ENCODE results near the gene MARCHF10.
"Not testable (repeated sequence)": the region's sequence is repeated elsewhere in the genome, so short reads cannot be mapped to it uniquely, and the experiment has no call there.

The MARCHF10 gene

DNA sequence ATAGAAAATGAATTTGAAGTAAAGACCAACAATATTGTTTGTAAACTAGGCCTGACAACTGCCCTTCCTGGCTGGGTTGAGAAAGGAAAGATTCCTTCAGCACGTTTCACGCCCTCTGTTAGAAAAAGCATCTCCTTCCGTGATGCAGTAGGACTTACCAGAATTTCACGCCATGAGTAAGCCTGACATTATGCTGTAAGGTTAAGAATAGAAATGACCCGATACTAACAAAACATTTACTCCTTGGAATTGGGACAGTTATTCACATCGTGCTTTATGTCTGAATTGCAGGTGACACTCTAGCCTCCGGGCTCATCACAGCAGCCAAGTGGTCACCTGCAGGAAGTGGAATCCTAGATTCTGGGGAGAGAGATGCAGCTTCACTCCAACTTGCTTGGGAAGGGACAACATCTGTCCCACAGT lies 17.5 kb downstream of the MARCHF10 start:
- DNase-seq (ENCODE audit: low read depth in 2 of 2): no peak

DNA sequence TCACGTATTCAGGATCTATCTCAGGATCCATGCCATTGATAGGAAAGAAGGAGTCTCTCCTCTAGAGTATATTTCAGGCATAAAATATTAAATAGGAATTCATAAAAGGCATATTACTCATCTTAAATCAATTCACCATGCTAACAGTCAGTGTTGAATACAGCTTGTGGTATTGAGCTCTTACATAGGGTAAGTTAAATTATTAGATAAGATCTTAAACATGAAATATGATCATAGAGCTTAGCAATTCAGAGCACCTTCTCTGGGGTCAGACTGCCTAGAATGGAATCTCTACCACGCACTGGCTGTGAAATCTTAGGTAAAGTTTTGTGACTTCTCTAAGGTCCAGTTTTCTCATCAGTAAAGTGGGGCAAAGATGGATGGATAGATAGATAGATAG lies 20.7 kb downstream of the MARCHF10 start:
- DNase-seq (ENCODE audit: low read depth in 2 of 2): no peak

DNA sequence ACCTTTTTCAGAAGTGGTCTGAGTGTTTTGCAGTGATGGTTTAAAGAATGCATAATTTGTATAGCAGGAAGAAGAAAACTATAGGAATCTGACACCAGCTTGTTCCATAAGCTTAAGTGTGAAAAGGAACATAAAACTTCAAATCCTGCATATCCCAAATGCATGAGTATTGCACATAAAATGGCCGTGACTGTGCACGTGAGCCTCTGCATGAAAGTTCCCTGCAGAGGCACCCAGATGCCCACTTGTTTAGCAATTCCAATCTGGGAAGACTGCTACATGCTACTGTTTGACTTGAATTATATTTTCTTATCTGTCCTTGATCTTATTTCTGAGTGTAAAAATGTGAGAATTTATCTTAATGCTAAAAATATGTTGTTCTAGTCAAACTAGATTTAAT lies 21.5 kb downstream of the MARCHF10 start:
- DNase-seq (ENCODE audit: low read depth in 2 of 2): no peak

DNA sequence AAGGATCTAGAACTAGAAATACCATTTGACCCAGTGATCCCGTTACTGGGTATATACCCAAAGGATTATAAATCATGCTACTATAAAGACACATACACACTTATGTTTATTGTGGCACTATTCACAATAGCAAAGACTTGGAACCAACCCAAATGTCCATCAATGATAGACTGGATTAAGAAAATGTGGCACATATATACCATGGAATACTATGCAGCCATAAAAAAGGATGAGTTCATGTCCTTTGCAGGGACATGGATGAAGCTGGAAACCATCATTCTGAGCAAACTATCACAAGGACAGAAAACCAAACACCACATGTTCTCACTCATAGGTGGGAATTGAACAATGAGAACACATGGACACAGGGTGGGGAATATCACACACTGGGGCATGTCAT lies 22.1 kb downstream of the MARCHF10 start:
- not testable (repeated sequence) for DNase-seq (ENCODE audit: low read depth in 2 of 2)

DNA sequence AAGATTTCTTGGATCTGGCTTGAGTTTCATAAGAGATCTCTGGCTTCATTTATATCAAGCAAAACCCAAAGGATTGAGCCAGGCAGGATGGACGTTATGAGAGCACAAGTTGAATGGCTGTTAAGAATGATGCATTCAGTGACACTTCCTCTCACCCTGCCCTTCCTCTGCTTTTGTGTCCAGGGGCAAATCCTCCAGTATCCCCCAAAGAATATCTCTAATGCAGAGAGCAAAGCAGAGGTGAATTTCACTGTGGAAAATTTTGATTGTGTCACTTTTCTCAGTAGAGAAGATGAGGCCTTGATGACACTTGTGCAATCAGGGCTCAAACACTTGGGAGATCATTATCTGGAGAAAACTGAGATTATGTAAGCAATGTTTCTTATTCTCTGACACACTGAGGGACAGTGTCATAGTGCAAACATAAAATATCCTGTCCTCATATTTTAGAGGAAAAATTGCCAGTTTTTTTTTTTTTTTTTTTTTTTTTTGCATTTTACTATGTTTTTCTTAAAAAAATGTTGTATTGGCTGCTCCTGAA lies 25.3 kb downstream of the MARCHF10 start:
- no peak for DNase-seq (ENCODE audit: low read depth in 2 of 2)

DNA sequence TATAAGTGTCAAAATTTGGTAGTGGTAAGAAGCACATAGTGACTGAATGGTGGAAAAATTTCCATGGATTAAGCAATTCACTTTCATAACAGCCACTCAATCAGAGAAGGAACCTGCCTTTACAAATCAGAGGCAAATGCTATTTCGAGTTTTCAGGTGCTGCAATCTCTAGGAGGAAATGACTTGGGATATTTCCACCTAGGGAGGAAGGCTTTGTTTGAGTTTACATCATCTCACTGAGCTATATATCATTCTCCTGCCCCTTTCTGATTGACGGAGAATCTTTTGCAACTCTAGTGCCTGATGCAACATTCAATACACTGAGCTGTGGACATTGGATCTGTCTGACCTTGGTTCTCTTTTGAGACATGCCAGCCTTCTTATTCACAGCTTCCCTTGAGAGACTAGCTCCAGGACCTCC lies 26.3 kb downstream of the MARCHF10 start:
- no peak for DNase-seq (ENCODE audit: low read depth in 2 of 2)

DNA sequence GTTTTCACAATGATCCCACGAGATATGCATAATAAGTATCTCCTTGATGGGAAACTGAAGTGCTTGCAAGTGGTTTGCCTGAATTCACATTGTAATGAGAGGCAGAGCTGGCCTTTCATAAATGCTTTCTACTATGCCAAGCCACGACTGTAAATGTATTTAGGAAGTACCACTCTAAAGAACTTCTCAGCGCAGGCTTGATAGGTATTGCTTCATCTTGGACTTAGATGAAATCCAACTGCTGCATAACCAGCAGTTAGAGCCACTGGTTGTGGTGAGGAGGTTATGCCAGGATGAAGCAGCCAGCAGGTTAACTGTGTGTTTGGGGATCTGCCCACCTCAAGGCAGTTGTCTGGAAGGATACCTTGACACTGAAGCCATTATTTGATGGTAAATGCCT lies 26.8 kb downstream of the MARCHF10 start:
- DNase-seq (ENCODE audit: low read depth in 2 of 2): no peak

DNA sequence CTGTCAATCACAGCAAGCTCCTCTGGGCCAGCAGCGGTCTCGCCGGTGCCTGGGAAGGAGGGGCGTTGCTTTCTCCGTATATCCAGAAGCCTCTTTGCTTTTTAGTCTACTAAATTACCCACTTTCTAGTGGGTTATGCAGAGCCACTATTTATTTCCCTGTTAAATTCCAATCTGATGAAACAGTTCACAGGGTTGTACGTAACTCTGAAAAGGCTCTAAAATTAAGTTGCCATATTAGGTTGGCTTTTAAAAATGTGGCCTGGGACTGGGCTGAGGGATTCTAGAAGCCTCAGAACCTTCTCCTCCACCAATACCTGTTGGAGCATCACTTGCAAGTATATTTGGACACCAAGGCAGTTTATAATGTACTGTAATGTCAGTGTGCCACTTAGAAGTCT lies 27.2 kb downstream of the MARCHF10 start:
- no peak for DNase-seq (ENCODE audit: low read depth in 2 of 2)

DNA sequence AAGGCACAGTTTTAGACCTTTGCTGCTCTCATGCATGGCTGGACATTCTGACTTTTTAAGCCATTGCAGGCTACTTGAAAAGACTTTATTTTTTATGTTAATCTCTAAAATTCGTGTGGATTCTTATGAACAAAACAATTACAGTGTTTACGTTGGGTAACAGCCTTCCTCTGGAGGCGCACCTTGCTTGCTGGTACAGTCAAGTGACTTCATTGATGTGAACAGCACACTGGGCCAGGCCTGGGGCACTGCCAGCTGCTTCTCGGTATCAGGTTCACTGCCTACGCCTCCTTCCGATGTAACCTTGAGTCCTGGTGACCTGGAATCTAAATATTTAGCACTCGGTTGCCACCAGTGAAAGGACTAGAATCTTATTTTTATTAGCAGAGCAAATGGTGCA lies 27.8 kb downstream of the MARCHF10 start:
- no peak for DNase-seq (ENCODE audit: low read depth in 2 of 2)

DNA sequence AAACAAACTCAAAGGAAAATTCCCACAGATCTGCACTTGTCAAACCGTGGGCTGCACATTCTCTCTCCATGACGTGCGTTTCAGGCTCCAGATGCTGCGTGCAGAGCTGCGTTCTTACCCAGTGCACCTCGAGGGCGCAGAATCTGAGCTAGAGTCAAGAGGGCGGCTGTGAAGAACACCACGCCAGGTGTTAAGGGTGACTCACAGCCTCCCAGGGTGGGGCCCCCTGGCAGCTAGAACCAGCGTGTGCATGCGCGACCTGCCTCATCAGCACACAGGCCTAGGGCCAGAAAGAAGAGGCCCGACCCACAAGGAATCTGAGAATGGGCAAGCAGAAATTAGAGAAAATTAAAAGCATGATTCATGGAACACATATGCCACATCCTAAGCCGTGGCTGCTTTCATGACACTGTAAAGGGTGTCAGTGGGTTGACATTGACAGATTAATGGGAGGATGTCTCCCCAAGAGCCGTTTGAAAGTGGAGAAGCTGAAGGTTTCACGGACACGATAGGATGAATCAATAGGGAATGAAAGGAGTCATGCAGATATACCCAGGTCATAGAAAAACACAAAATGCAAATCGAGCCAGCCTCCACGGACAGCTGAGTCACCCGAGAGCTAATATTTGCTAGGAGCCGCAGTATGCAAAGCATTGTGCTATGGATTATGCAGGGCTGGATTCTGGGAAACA lies 29.0 kb downstream of the MARCHF10 start:
- no peak for DNase-seq (ENCODE audit: low read depth in 2 of 2)

DNA sequence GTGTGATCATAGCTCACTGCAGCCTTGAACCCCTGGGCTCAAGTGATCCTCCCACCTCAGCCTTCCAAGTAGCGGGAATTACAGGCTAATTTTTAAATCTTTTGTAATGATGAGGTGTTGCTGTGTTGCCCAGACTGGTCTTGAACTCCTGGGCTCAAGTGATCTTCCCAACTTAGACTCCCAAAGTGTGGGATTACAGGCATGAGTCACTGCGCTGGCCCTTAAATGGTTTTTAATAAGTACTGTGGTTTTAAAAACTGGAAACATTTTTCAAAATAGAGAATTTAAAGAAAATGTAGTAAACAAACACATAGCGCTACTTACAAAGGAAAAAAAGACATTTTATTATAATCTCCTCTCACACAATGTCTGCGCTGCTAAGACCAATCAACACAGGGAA lies 32.2 kb downstream of the MARCHF10 start:
- DNase-seq (ENCODE audit: low read depth in 2 of 2): no peak

DNA sequence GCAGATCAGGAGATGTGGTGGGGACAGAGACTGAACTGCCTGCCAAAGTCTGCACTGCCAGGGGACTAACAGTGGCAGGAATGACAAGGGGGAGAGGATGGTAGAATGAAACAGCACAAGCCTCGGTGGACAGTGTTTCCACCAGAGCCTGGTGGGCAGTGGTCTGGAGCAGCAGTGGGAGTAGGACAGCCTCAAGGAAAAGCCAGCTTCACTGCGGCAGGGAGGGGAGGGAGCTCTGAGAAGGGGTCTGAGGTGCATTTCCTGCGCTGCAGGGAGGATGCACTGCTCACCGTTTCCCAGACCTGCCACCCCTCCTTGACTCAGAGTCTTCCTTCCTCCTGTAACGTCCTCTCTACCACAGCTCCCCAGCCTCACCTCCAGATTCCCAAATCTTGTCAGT lies 33.8 kb downstream of the MARCHF10 start:
- no peak for DNase-seq (ENCODE audit: low read depth in 2 of 2)

DNA sequence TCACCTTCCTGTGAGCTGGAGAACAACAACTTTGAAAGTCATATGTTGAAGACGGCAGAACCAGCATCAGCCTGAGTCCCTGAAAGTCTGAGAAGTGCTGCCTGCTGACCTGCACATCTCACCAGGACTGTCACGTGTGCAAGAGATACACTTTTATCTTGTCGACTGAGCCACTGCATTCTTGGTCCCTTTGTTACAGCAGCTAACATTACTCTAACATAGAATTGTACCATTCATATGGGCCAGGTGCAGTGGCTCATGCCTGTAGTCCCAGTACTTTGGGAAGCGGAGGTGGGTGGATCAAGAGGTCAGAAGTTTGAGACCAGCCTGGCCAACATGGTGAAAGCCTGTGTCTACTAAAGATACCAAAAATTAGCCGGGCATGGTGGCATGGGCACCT lies 40.1 kb downstream of the MARCHF10 start:
- no peak for DNase-seq (ENCODE audit: low read depth in 2 of 2)

DNA sequence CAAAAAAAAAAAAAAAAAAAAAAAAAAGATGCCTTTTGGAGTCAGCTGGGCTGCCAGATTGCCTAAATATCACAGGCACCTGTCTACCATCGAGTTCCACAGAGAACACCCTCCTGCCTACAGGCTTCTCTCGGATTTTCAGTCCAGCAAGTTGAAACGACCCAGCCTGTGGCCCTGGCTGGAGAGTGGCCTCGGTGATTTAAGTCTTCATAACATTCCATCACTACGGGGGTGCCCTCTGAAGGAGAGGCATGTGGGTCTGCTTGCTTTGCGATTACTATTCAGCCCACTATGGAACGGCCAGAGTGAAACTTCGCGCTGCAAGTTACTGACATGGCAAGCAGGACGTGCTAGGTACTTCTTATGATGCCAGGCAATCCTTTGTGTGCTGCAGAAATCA lies 42.8 kb downstream of the MARCHF10 start:
- DNase-seq (ENCODE audit: low read depth in 2 of 2): no peak

DNA sequence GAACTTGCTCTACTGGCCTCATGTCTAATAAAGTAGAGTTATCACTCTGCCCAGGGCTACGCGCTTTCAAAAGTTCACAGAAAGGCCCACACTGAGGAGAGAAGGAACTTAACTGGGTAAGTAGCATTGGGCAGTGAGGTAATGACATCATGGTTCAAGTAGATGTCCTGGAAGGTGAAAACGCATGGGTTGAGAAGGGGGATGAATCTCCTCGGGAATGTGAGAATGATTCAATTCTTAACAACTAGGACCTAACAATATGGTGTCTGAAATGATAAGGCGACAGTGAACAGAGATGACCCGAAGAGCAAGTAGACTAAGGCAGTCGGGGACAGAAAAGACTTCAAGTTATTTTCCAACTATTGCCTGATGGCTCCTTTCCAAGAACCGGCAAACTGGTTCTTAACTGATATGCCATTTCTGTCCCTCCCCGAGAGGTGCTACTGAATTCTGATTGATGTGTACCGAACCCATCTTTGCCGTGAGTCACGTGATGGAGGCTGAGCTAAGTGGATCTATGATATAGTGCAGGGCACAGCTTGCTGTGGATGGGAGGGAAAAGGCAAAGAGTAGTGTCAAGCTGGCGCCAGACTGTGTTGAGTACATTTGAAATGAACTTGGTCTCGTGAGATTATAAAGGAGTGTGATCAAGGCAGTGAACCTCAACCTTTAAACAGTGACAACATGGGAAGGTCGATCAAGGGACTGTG lies 44.1 kb downstream of the MARCHF10 start:
- DNase-seq (ENCODE audit: low read depth in 2 of 2): no peak

DNA sequence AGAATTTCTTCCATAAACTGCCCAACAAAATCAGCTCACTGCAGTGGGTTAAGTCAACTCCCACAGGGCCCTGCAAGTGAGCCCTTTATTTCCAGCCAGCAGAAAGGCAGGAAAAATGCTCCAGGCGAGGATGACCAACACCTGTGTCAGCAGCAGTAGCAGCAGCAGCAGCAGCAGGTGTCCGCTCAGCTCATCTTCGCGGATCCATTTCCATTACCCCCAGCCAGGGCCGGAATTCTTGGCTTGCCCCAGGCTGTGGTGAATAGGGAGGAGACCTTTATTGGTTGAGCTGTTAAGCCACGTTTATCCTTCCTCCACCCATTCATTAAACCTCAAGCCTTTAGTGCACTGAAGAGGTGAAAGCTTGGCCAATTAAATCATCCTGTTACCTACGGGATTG lies 46.2 kb downstream of the MARCHF10 start:
- DNase-seq (ENCODE audit: low read depth in 2 of 2): no peak

DNA sequence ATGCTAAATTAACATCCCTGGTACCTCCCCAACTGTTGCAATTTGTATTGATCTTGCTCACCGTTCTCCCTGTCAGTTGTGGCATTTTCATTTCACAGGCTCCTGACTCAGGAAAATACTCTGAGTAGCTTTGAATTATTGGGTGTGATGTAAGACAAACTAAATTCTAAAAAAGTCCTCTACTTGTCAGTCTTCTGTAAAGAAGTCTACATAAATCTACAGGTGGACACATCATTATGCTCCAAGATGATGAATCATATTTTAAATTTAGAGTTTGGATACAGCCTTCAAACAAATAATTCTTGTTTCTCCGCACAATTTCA lies 47.2 kb downstream of the MARCHF10 start:
- DNase-seq (ENCODE audit: low read depth in 2 of 2): no peak

DNA sequence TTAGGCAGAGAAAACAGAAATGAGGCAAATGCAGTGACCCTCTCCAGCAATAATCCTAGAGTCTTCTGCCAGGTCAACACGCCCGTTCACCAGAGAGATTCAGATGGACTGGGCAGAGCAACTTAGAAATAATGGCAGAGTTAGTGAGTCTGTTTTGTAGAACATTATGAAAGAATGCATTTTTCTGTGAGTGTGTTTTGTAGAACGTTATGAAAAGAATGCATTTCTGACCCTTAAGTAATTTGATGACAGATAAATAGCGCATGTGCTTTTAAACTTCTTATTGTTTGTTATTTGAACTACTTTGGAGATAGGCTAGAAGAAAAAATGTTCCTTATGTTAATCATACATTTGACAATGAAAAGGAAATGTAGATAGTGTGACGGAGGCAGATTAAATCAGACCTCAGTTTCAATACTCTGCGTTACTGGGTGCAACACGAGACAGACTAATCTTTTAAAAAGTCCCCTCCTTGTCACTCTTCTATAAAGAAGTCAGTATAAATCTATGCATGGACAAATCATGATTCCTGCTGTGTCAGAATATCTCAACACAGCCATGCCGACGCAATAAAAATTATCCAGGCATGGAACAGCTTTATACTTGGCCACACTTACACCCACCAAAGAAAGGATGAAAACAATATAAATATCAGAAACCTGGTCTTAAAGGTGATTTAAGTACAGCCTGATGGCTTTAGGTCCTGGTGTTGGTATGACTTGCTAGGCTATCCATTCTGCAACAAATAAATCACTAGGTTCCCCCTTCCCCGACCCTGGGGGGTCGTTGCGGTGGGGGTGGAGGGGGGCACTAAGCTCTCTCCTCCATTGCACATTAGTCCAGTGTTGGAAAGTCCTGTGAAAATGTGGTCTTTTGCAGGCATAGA lies 47.8 kb downstream of the MARCHF10 start:
- DNase-seq (ENCODE audit: low read depth in 2 of 2): no peak

DNA sequence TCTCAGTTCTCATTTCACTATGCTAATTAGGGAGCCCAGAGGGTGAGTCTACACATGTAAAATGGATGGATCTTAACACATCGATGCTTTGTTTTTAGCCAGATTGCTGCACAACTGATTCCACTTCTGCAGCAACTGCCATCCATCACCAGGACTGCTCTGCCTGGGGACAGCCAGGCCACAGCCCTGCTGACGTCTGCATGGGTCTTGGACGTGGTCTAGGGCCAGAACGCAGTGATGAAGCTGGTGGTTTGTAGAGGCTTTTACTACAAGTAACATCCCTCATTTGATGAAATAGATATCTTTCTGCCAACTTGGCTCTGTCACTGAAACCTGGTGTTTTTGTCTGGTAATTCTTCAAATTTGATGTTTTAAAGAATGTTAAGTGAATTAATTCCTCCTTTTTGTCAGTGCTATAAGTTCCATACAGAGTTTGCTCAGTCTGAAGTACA lies 50.6 kb downstream of the MARCHF10 start:
- no peak for DNase-seq (ENCODE audit: low read depth in 2 of 2)

DNA sequence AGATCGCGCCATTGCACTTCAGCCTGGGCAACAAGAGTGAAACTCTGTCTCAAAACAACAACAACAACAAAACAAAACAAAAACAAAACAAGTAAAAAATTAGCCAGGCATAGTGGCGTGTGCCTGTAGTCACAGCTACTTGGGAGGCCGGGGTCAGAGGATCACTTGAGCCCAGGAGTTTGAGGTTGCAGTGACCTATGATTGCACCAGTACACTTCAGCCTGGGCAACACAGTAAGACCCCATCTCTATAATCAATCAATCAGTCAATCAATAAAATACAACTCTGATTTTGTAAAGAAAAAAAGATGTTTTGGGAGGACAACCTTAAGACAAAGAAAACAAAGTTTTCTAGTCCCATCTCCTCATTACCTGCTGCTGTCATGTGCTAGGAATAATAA lies 51.9 kb downstream of the MARCHF10 start:
- DNase-seq (ENCODE audit: low read depth in 2 of 2): no peak

DNA sequence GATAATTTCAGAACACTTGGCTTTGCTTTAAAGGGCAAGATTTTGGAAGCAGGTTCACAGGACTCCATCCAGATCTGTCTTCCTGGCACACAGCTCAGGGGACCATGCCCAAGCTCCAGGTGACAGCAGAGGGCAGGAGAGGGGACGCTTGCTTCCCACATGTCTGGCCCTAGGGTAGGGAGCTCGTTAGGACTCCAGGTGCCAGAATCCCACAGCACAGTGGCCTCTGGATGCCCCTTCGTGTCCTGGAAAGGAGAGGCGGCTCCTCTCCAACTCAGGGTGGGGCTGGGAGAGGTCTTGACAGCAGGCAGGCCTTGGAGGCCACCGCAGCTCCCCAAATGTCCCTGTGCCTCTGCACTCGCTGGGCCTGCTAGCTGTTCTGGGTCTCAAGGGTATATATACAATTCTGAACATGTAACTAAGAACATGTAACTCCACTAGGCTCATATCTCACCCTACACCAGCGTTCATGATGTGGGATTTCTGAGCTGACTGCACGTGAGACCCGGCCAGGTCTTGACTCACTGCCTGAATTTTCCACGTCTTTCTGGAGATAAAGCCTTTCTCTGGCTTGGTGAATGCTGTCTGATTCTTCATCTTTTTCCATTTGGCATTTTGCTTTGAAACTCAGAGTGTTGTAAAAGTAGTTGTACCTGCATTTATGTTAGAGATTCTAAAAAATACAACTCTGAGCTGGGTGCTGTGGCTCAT lies 52.8 kb downstream of the MARCHF10 start:
- DNase-seq (ENCODE audit: low read depth in 2 of 2): no peak

DNA sequence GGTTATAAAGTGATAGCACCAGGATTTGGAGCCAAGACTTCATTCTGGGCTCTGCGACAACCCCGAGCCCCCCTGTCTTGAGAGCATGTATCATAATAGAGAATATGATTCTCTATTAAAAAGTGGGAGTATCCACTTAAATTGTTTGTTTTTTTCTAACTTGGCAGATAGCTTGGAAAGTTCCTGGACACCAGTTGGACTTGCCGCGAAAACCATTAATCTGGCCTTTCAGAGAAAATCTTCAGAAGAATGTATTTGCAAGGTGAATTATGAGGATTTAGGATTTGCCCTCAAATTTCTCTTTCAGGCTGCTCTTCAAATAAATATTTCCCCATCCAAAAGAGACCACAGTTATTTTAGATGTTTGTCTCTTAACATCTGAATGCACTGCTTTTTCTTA lies 53.5 kb downstream of the MARCHF10 start:
- no peak for DNase-seq (ENCODE audit: low read depth in 2 of 2)

All from stimulated activated CD8-positive, alpha-beta memory T cell treated with anti-CD3 and anti-CD28 coated beads, Interleukin-7, amount 100 ng/mL, for 1 hour (primary cell).